ENCODE results near the gene UQCRC1.
A peak's percentile ranks its signal among the peaks of the same experiment; 100 is the strongest.

Gene UQCRC1

GRCh38 chr3:48633743-48634142 is 24.3 kb upstream of the UQCRC1 start (continued):
- TF ChIP-seq ZNF645 (tag by site-specific recombination; IDR thresholded peaks at IDR 0.05), result no peak
- no peak for TF ChIP-seq ZNF670 (tag by site-specific recombination; IDR thresholded peaks at IDR 0.05; ENCODE audit: low read depth)

- Histone ChIP-seq H3K36me3 (ENCODE audit: control insufficient read depth in 2 of 2, insufficient read depth in 1 of 2, low read length in 2 of 2) (peaks cover 0 to 57% of the 10 kb centered on the region in 2 experiments; a peak in 1 of 3 replicates), H3K4me1 (ENCODE audit: control insufficient read depth, insufficient read depth, low read length) (no peaks in the 10 kb centered on the region), H3K9me3 (ENCODE audit: control insufficient read depth, insufficient read depth, low read depth, low read length) (no peaks in the 10 kb centered on the region), H3K4me3 (ENCODE audit: low read depth, low read length) (no peak overlapping the region), H3K27ac (ENCODE audit: extremely low read depth, low read depth, low read length) (no peak overlapping the region)
- POLR2A ChIA-PET, result no interaction called here
- CTCF ChIA-PET, result interaction anchor here (0.6 to 1.1 kb wide), 2 partner anchors 31 to 37 kb away, joined by 3 read pairs; no protein-coding TSS in a partner anchor
- TF ChIP-seq ZFP3 (tag by site-specific recombination; IDR thresholded peaks at IDR 0.05; ENCODE audit: low read depth) (no peak), YY2 (tag by site-specific recombination; IDR thresholded peaks at IDR 0.05) (no peak)
Observed at GRCh38 chr3:48633256-48633655, 23.8 kb upstream of the UQCRC1 start.

- peaks cover 0 to 72% of the 10 kb centered on the region in 2 experiments; a peak in 1 of 3 replicates for H3K36me3 ChIP-seq (ENCODE audit: control insufficient read depth in 2 of 2, insufficient read depth in 1 of 2, low read length in 2 of 2)
- no peaks in the 10 kb centered on the region for H3K9me3 ChIP-seq (ENCODE audit: control insufficient read depth, insufficient read depth, low read depth, low read length)
- H3K4me1 ChIP-seq (ENCODE audit: control insufficient read depth, insufficient read depth, low read length), result no peaks in the 10 kb centered on the region
- POLR2A ChIA-PET, result interaction anchor here (0.6 kb wide), 1 partner anchor 489 kb away, joined by 4 read pairs; no protein-coding TSS in a partner anchor
- CTCF ChIA-PET, result interaction anchor here (0.5 kb wide), 1 partner anchor 84 kb away, joined by 4 read pairs; no protein-coding TSS in a partner anchor
- no peak overlapping the region for H3K4me3 ChIP-seq (ENCODE audit: low read depth, low read length)
- H3K27ac ChIP-seq (ENCODE audit: extremely low read depth, low read depth, low read length), result no peak overlapping the region
- TF ChIP-seq PRDM10 (tag by site-specific recombination; IDR thresholded peaks at IDR 0.05) (0 out of 2 replicates have a peak, but pooled peaks have one; percentile 31), ZNF354C (tag by site-specific recombination; IDR thresholded peaks at IDR 0.05; ENCODE audit: borderline replicate concordance, low read depth) (no peak), ZNF157 (tag by site-specific recombination; IDR thresholded peaks at IDR 0.05) (no peak), ZNF433 (tag by site-specific recombination; IDR thresholded peaks at IDR 0.05; ENCODE audit: low read depth) (no peak), KLF7 (tag by site-specific recombination; IDR thresholded peaks at IDR 0.05; ENCODE audit: borderline replicate concordance) (no peak), ZXDB (tag by site-specific recombination; IDR thresholded peaks at IDR 0.05) (no peak)
Observed at GRCh38 chr3:48631516-48632448, 22.3 kb upstream of the UQCRC1 start.

- no peaks in the 10 kb centered on the region for H3K4me1 ChIP-seq (ENCODE audit: control insufficient read depth, insufficient read depth, low read length)
- peaks cover 0 to 81% of the 10 kb centered on the region in 2 experiments; a peak in 1 of 3 replicates for H3K36me3 ChIP-seq (ENCODE audit: control insufficient read depth in 2 of 2, insufficient read depth in 1 of 2, low read length in 2 of 2)
- H3K9me3 ChIP-seq (ENCODE audit: control insufficient read depth, insufficient read depth, low read depth, low read length), result no peaks in the 10 kb centered on the region
- no peak overlapping the region for H3K4me3 ChIP-seq (ENCODE audit: low read depth, low read length)
- H3K27ac ChIP-seq (ENCODE audit: extremely low read depth, low read depth, low read length), result no peak overlapping the region
- TF ChIP-seq ZBTB21 (tag by site-specific recombination; IDR thresholded peaks at IDR 0.05), result no peak
- no peak for TF ChIP-seq ZNF747 (tag by site-specific recombination; IDR thresholded peaks at IDR 0.05)
- no peak for TF ChIP-seq ZNF639 (tag by site-specific recombination; IDR thresholded peaks at IDR 0.05)
- no peak for TF ChIP-seq HOXD13 (CRISPR knock-in tag; IDR thresholded peaks at IDR 0.05; ENCODE audit: borderline replicate concordance)
- TF ChIP-seq ZNF221 (tag by site-specific recombination; IDR thresholded peaks at IDR 0.05; ENCODE audit: borderline replicate concordance), result no peak
- TF ChIP-seq ZNF341 (tag by site-specific recombination; IDR thresholded peaks at IDR 0.05; ENCODE audit: low read depth), result no peak
- no peak for TF ChIP-seq ZNF155 (tag by site-specific recombination; IDR thresholded peaks at IDR 0.05)
- no peak for TF ChIP-seq ZFHX2 (tag by site-specific recombination; conservative IDR thresholded peaks at IDR 0.05)
- no peak for TF ChIP-seq ZNF433 (tag by site-specific recombination; IDR thresholded peaks at IDR 0.05; ENCODE audit: low read depth)
- TF ChIP-seq ZNF777 (tag by site-specific recombination; IDR thresholded peaks at IDR 0.05; ENCODE audit: borderline replicate concordance), result no peak
- TF ChIP-seq ZNF768 (tag by site-specific recombination; IDR thresholded peaks at IDR 0.05), result no peak
- ChIA-PET CTCF (no interaction called here), POLR2A (no interaction called here)
Observed at GRCh38 chr3:48630833-48631232, 21.4 kb upstream of the UQCRC1 start.
